ENCODE measurements around the gene CNOT11.
"Not testable (repeated sequence)": the region's sequence is repeated elsewhere in the genome, so short reads cannot be mapped to it uniquely, and the experiment has no call there.

The CNOT11 gene

DNA sequence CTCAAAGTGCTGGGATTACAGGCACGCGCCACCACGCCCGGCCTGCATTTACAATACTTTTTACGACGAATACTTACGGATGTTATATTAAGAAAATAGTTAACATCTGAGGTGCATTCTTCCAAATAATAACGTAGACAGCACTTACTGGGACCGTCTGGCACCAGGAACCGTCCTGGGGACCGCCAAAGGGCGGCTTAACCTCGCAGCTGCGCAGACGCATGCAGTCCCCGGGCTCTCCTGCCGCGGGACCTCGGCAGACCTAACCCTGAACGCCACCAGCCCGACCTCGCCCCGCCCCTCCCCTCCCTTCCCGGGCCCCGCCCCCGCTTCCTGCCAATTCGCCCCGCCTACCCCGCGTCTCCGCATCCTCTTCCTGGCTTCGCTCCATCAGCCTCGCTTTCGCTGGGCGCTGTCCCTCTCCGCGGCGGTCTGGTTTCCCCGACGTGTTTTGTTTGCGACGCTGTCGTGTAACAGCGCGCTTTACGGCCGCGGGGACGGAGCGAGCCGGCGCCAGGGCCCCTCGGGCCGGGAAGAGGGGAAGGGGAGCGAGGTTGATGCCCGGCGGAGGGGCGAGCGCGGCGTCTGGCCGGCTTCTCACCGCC is at the start of gene CNOT11:
Gene CNOT11, plus strand, starts transcription at position 479 of the 605 bp plus-strand sequence. Its CDS starts 79 bp downstream, at position 558.
- peak; percentile 99 for DNase-seq

DNA sequence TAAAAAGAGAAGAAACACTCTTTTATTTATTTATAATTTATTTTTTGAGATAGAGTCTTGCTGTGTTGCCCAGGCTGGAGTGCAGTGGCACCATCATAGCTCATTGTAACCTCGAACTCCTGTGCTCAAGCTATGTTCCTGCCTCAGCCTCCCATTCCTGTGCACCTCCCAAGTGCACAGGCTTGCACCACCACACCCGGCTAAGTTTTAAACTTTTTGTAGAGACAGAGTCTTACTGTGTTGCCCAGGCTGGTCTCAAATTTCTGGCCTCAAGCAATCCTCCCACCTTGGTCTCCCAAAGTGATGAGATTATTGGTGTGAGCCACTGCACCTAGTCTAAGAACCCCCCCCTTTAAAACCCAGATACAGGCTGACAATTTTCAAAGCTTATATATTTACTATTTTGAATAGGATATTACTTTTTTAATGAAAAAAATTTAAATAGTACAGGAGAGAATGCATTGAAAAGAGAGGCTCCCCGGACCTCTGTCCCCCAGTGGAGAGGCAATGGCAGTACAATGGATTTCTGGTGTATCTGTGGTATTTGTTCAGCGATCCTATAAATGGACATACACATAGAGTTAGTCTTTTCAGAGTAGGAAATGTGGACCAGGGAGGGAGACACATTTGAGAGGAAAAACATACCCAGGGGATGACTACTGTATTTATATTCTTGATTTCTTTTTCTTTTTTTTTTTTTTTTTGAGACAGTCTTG is 48.1 kb upstream of the CNOT11 start:
- no peak for DNase-seq

DNA sequence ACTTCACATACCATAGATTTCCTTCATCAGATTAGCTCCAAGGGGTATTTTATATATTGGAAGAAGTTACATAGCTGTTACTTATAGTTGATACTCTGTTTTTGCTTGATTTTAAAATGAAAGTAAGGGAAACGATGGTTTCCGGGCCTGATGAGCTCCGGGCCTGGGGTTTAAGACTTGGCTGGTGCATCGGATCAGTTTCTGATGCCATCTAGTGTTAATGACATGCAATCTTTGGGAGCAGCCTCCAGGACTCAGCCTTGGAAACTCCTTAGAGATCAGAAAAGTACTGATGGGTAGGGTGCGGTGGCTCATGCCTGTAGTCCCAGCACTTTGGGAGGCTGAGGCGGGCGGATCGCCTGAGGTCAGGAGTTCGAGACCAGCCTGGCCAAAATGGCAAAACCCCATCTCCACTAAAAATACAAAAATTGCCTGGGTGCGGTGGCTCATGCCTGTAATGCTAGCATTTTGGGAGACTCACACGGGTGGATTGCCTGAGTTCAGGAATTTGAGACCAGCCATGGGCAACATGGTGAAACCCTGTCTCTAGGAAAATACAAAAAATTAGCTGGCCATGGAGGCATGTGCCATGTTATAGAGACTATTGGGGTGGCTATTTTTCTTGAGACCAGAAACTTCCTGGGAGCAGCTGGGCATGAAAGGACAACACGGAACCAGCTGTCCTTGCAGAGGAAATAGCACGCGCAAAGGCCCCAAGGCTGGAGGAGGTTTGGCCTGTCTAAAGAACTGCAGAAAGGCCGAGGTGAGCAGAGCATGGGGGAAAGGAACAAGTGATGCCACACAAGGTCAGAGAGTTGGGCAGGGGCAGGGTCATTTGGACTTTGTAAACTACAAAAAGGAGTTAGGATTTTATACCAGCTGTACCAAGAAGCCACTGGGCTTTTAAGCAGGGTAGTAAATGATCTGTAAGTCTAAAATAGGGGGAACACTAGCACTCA is 46.9 kb upstream of the CNOT11 start:
- peak; percentile 65 for DNase-seq

DNA sequence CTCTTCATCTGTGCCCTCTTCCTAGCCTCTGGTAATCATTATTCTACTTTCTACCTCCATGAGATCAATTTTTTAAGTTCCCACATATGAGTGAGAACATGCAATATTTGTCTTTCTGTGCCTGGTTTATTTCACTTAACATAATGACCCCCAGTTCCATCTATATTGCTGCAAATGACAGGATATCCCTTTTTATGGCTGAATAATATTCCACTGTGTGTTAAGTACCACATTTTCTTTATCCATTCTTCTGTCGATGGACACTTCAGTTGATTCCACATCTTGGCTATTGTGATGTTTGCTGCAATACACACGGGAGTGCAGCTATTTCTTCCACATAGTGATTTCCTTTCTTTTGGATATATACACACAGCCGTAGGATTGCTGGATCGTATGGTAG is 43.9 kb upstream of the CNOT11 start:
- no peak for DNase-seq

DNA sequence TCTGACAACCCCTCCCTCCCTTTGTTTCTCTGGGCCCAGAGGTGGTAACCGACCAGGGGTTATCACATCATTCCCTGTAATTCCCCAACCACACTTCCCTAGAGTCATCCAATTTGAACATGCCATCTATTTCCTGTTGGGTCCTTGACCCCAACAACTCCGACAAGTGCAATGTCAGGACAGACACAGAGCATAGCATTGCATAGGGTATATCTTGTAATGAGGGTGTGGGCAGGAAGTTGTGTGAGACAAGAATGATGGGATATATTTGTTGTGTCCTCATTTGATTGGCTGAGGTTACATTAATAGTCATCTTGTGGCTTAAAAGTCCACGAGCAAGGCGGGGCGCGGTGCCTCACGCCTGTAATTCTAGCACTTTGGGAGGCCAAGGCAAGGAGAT is 33.4 kb upstream of the CNOT11 start:
- no peak for DNase-seq

DNA sequence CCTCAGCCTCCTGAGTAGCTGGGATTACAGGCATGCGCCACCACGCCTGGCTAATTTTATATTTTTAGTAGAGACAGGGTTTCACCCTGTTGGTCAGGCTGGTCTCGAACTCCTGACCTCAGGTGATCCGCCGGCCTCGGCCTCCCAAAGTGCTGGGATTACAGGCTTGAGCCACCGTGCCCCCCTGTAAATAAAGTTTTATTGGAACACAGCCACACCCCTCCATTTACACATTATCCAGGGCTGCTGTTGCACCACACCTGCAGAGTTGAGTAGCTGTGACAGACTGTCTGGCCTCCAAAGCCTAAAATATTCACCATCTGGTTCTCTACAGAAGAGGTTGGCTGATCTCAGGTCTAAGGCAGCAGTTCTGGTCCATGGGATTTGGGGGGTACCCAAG is 32.6 kb upstream of the CNOT11 start:
- not testable (repeated sequence) for DNase-seq

DNA sequence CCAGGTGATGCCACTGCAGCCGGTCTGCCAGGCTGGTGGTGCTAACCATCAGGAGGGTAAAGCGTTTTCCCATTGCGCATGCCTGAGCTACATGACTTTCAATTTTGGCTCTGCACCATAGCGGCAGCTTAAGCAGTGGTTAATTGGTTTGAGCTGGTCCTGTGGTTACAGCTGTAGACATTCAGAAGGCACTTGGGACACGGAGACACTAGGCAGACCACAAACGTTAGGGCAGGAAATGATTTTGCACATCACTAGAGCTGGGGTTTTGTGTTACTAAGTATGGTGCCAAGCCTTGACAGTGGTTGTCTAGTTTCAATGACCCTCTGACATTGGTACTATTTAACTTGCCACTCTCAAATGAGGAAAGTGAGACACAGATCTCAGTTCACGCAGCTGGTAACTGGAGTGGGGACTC is 28.9 kb upstream of the CNOT11 start:
- peak; percentile 89 for DNase-seq

DNA sequence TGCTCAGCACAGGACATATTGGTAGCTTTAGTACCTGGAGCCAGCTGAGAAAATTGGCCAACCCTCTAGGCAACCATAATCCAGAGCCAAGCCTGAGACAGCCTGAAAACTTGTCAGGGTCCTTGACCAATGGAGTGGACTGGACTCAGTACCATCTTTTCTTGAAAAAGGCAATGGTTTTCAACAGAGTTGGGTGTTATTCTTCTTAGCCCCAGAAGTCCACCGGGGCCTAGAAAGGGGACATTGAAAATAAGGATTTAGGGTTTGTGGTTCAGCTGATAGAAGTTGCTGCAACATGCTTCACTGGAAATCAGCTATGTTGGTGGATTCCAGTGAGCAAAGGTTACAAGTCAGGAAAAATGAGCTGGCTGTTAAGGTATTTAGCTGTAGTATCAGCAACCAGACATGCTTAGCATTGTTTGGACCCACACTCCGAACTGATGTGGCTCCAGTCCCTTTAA is 22.1 kb upstream of the CNOT11 start:
- no peak for DNase-seq

DNA sequence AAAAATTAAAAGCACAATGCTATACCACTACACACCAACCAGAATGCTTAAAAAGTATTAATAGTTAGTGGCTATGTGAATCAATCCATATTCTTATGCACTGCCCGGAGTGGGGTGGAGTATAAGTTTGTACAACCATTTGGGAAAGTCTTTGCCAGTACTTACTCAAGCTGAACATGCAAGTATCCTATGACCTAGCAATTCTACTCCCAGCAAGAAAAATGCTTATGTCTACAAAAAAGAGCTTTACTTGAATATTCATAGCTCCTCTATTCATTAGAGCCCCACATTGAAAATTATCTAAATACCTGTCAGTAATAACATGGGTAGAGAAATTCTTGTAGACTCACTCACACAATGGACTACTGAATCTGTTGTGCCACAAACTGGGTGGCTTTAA is 21.4 kb upstream of the CNOT11 start:
- no peak for DNase-seq

DNA sequence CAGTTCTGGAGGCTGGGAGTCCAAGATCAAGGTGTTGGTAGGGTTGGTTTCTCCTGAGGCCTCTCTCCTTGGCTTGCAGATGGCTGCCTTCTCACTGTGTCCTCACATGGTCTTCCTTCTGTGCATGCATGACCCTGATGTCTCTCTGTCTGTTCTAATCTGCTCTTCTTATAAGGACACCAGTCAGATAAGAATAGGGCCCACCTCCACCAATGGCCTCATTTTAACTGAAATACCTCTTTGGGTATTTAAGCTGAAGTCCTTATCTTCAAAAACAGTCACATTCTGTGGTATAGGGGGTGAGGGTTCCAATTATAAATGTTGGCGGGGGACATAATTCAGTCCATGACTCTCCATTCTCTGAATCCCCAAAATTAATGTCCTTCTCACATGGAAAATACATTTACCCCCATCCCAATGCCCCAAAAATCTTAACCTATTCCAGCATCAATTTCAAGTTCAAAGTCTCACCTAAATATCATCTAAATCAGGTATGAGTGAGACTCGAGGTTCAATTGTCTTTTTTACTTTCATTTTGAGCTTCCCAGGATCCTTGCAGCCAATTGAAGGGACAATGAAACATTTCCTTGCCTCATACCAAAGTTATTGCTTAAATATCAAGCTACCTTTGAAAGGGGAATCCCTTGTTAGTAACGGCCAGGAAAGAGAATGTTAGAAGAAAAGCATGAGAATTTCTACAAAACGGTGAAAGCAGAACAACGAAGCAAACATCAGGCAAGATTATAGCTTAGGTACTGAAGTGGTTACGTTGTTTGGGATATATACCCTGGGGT is 20.6 kb upstream of the CNOT11 start:
- DNase-seq, result no peak

DNA sequence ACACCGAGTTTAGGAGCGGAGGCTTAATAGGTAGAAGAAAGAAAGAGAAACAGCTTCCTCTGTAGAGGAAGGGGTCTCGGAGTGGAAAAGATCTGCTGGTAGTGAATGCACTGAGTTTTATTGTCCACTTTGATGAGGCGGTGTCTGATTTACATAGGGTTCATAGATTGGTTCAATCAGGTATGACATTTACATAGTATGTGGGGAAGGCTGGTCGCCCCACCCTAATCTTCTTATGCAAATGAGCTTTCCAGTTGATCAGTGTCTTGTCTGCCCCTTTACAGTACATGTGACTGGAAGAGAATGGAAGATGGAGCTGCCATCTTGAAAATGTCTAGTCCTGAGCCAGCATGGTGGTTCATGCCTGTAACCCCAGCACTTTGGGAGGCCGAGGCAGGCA is 19.9 kb upstream of the CNOT11 start:
- no peak for DNase-seq

DNA sequence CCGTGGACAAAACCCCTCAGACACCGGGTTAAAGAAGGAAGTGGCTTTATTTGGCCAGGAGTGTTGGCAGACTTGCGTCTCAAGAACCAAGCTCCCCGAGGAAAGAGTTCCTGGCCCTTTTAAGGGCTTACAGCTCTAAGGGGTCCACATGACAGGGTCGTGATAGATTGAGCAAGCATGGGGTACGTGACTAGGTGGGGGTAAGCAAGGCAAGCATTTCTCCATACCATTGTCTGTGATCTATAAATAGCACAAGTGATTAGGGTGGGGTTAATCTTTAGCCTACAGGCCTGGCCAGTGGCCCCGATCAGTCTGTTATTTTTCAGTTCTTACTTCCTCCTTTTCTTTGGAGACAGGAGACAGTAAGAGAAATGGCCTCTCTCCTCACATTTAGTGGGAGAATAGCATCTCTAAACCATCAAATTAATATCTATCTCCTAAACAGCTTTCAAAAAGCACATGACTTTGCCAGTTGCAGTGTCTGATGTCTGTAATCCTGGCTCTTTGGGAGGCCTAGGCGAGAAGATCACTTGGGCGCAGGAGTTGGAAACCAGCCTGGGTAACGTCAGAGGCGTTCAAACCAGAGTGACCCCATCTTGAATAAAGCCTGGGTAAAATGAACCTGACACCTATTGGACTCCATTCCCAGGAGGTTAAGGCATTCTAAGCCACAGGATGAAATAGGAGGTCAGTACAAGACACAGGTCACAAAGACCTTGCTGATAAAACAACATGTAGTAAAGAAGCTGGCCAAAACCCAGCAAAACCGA is 18.3 kb upstream of the CNOT11 start:
- DNase-seq, result no peak

DNA sequence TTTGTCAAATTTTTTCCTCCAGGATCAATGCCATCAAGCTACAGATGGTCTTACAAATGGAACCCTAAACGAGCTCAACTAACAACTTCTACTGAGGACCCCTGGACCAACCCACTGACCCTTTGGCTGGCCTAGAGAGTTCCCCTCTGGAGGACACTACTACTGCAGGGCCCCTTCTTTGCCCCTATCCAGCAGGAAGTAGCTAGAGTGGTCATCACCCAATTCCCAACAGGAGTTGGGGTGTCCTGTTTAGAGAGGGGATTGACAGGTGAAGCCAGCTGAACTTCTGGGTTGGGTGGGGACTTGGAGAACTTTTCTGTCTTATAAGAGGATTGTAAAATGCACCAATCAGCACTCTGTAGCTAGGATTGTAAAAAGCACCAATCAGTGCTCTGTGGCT is 16.7 kb upstream of the CNOT11 start:
- not testable (repeated sequence) for DNase-seq

DNA sequence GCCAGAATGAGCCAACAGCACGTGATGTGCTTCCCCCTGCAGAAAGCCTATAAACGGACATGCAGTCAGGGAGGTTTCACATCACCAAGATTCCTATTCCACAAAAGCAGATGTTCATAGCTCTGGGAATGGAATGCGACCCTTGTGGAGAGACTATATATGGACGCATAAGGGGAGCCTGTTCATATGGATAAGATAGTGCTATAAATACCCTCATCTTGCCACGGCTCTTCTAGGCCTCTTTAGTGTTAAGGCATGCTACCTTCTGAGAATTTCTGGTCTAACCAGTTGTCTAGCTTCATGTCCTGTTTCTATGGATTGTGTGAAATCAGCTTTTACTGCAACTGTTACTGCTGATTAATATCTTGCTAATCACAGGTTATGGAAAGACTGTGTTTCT is 14.7 kb upstream of the CNOT11 start:
- DNase-seq, result not testable (repeated sequence)

DNA sequence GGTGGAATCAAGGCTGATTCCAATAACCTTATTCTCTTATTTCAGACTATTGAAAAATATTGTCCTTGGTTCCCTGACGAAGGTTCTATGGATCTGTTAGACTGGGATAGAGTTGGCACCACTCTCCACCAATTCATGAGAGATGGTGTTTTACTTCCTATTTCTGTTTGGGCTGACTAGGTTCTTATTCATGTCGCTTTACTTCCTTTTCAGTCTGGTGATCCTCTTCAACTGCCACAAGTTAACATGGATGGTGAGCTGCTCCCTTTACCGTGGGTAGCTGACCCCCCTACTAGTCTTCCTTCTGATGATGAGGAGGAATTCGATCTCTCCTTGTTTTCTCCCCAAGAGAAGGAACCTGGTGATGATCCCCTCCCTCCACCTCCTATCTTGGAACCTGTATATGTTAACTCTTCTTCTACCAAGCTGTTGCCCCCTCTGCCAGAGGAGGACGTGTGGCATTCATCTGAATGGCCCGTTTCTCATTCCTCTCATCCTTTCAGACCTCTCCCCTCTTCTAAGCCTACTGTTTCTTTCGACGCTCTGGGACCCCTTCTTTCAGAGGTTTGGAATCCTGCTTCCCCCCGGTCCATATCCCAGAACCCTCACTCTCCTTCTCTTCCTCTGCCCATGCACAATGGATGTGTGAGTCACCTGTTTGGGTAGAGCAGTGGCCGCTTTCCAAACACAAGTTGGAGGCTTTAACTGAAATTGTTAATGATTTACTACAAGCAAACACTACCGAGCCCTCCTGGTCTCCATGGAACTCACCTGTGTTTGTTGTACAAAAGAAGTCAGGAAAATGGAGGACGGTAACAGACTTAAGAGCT is 13.5 kb upstream of the CNOT11 start:
- no peak for DNase-seq

DNA sequence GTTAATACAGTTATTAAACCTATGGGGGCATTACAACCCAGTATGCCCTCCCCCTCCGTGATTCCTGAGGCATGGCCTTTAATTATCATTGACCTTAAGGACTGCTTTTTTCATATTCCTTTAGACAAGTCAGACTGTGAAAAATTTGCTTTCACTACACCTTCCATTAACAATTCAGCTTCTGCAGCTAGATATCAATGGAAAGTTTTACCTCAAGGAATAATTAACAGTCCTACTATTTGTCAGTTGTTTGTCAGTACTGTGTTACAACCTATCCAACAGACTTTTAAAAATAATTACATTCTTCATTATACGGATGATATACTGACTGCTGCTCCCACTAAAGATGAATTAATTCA is 12.9 kb upstream of the CNOT11 start:
- DNase-seq, result not testable (repeated sequence)

DNA sequence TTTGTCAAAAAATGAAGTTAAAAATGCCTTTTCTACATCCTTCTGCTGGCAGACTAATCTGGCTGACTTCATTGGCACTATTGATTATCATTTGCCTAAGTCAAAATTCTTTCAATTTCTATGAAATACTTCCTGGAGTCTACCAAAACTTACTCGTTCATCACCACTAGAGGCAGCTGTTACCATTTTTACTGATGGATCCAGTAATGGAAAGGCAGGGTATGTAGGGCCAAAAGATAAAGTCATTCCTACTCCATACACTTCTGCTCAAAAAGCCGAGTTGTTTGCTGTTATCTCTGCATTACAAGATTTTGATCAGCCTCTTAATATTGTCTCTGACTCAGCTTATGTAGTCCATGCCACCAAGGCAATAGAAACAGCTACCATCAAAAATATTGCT is 12.0 kb upstream of the CNOT11 start:
- DNase-seq, result peak; percentile 31

DNA sequence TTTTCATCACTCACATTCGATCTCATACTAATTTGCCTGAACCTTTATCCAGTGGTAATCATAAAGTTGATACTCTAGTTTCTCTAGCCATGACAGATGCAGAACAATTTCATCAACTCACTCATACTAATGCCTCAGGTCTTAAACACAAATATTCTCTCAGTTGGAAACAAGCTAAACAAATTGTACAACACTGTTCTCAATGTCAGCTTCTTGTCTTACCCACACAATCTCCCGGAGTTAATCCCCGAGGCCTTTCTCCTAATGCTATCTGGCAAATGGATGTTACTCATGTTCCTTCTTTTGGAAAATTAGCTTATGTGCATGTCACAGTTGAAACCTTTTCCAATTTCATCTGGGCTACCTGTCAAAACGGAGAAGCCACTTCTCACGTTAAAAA is 11.5 kb upstream of the CNOT11 start:
- no peak for DNase-seq

DNA sequence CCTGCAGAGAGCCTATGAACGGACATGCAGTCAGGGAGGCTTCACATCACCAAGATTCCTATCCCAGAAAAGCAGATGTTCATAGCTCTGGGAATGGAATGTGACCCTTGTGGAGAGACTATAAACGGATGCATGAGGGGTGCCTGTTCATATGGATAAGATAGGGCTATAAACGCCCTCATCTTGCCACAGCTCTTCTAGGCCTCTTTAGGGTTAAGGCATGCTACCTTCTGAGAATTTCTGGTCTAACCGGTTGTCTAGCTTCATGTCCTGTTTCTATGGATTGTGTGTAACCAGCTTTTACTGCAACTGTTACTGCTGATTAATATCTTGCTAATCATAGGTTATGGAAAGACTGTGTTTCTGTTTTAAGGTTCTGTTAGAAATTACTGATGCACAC is 8.3 kb upstream of the CNOT11 start:
- DNase-seq, result not testable (repeated sequence)

DNA sequence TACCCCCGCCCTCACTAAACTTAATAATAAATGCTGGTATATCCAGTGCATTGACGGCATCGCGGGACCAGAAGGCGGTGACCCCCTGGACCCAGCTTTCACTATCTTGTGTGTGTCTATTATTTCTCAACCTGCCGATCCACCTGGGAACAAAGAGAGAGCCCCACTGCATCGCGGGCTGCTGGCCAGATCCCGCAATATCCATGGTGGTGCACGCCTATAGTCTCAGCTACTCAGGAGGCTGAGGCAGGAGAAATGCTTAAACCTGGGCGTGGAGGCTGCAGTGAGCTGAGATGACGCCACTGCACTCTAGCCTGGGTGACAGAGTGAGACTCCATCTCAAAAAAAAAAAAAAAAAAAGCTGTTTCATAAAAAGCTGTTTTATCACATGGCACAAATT is 7.8 kb upstream of the CNOT11 start:
- DNase-seq, result not testable (repeated sequence)

DNA sequence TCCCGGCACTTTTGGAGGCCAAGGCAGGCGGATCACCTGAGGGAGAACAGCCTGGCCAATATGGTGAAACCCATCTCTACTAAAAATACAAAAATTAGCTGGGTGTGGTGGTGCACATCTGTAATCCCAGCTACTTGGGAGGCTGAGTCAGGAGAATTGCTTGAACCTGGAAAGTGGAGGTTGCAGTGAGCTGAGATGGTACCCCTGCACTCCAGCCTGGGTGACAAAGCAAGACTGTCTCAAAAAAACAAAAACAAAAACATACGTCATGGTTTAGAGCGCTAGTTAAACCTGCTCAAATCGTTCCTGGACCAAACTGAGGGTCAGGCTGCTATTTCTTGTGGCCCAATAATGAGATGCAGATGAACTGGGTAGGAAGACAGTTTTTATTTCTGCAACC is 7.2 kb upstream of the CNOT11 start:
- not testable (repeated sequence) for DNase-seq
